Breast epithelium (tissue), 4 donors: ENCODE data around the gene GLB1L2. TPM values are rescaled to one million over a fixed set of nuclear protein-coding genes. Genes with fewer than 3 reads are reported as not detected.

Experiments
- DNase-seq, 2 donors: peaks; one replicate each; pipeline ENCODE4 v3.0.0-alpha.2; 2019; ENCODE audit warnings: low spot score in 2 of 2
- H3K27ac ChIP-seq, 2 donors: fragments of 200-600 bp; sonication (generic) in 1 of 2; one replicate each; pipeline ENCODE4 v1.5.1; 2016 to 2019; ENCODE audit warnings: mild to moderate bottlenecking in 1 of 2
- H3K27me3 ChIP-seq, 2 donors: fragments of 200-600 bp; sonication (generic) in 1 of 2; one replicate each; pipeline versions ENCODE4 v1.5.1 to v1.6.0; 2017 to 2019; ENCODE audit warnings: control low read depth in 1 of 2, mild to moderate bottlenecking in 1 of 2
- H3K36me3 ChIP-seq: fragments of 200-600 bp; one replicate; pipeline ENCODE4 v1.5.1; 2019
- H3K4me1 ChIP-seq, 2 donors: fragments of 200-600 bp; sonication (generic); one replicate each; pipeline ENCODE4 v1.5.1; 2016 to 2019; ENCODE audit warnings: control low read depth in 1 of 2
- H3K4me3 ChIP-seq, 3 donors: fragments of 200-600 bp; sonication (generic); 1 replicate in 2 of 3; 2 replicates in 1 of 3; pipeline ENCODE4 v1.5.1; 2016 to 2019; ENCODE audit warnings: mild to moderate bottlenecking in 3 of 3, moderate library complexity in 2 of 3
- H3K9me3 ChIP-seq, 2 donors: fragments of 200-600 bp; sonication (generic) in 1 of 2; one replicate each; pipeline ENCODE4 v1.5.1; 2016 to 2019; ENCODE audit warnings: control low read depth in 1 of 2
- POLR2A ChIP-seq: fragments of 450-650 bp; IDR thresholded peaks from one replicate; pipeline ENCODE4 v1.6.1; 2016; ENCODE audit warnings: antibody characterized with exemption, mild to moderate bottlenecking, moderate library complexity
- POLR2AphosphoS5 ChIP-seq, 3 donors: sonication (generic); formaldehyde crosslinking; IDR thresholded peaks; one replicate each; pipeline ENCODE4 v1.6.1; 2017; ENCODE audit warnings: antibody characterized with exemption in 3 of 3
- intact Hi-C: fragments of 100-400 bp; cut with DNase I; formaldehyde crosslinking; loops from one replicate; pipeline ENCODE4 v1.15.1; 2023; ENCODE audit warnings: low total_unique reads
- total RNA-seq, 3 donors: library from RNA; depleted of rRNA; stranded (reverse); fragments of >200 nt; gene quantifications; one replicate each; pipeline ENCODE4 v1.1.0, GENCODE V29; 2016
- TF ChIP-seq, protein P1 (sequence below), 3 donors: fragments of 450-650 bp; IDR thresholded peaks; one replicate each; pipeline ENCODE4 v1.5.1; 2016 to 2017; ENCODE audit warnings: antibody characterized with exemption in 3 of 3, mild to moderate bottlenecking in 3 of 3, moderate library complexity in 3 of 3

Gene GLB1L2
- total RNA-seq, 3 donors from 2014 or later, result 3.4 to 11.5 (median 6.6) TPM

- TF ChIP-seq POLR2AphosphoS5 (IDR thresholded peaks at IDR 0.05) (no peak), POLR2A (no peak)
- TF ChIP-seq, protein P1, sequence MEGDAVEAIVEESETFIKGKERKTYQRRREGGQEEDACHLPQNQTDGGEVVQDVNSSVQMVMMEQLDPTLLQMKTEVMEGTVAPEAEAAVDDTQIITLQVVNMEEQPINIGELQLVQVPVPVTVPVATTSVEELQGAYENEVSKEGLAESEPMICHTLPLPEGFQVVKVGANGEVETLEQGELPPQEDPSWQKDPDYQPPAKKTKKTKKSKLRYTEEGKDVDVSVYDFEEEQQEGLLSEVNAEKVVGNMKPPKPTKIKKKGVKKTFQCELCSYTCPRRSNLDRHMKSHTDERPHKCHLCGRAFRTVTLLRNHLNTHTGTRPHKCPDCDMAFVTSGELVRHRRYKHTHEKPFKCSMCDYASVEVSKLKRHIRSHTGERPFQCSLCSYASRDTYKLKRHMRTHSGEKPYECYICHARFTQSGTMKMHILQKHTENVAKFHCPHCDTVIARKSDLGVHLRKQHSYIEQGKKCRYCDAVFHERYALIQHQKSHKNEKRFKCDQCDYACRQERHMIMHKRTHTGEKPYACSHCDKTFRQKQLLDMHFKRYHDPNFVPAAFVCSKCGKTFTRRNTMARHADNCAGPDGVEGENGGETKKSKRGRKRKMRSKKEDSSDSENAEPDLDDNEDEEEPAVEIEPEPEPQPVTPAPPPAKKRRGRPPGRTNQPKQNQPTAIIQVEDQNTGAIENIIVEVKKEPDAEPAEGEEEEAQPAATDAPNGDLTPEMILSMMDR (IDR thresholded peaks at IDR 0.05), result no peak
- intact Hi-C loops, result no loop called here
- DNase-seq, result no peak
- no peaks in the 10 kb centered on the region for H3K36me3 ChIP-seq
- no peak overlapping the region for H3K4me3 ChIP-seq
- no peak overlapping the region for H3K27ac ChIP-seq
- no peaks in the 10 kb centered on the region for H3K9me3 ChIP-seq
- peaks cover 0 to 4% of the 10 kb centered on the region in 2 donors for H3K27me3 ChIP-seq
- H3K4me1 ChIP-seq, result no peaks in the 10 kb centered on the region
These were observed 59.9 kb downstream of the GLB1L2 start for GRCh38 chr11:134391656-134392055.

- intact Hi-C loops, result no loop called here
- Histone ChIP-seq H3K9me3 (no peaks in the 10 kb centered on the region), H3K27me3 (peaks cover 0 to 7% of the 10 kb centered on the region in 2 donors), H3K4me1 (no peaks in the 10 kb centered on the region), H3K36me3 (no peaks in the 10 kb centered on the region), H3K27ac (no peak overlapping the region), H3K4me3 (no peak overlapping the region)
- no peak for DNase-seq
- TF ChIP-seq POLR2A, result no peak
- TF ChIP-seq POLR2AphosphoS5 (IDR thresholded peaks at IDR 0.05), result no peak
- TF ChIP-seq, protein P1 (IDR thresholded peaks at IDR 0.05), result no peak
These were observed 61.3 kb downstream of the GLB1L2 start for GRCh38 chr11:134392953-134393615.

DNA sequence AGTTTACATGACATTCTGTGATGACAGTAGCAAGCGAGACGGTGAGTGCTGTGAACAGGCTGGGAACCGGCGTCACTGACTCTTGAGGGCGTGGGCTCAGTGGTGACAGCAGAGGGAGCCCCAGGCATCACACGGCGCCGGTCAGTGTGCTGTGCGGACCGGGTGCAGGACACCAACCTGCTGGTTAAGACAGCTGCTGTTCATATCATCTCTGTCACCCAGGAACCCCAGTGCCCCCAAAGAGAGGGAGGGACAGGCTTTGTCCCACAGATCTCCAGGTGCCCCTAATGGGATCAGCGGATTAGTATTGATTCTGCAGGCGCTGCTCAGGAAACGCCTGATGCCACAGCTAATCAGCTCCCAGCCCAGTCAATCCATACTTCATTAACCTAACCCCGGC, 61.9 kb downstream of the GLB1L2 start:
- H3K4me3 ChIP-seq, result no peak overlapping the region
- intact Hi-C loops, result no loop called here
- no peaks in the 10 kb centered on the region for H3K4me1 ChIP-seq
- peaks cover 0 to 7% of the 10 kb centered on the region in 2 donors for H3K27me3 ChIP-seq
- no peaks in the 10 kb centered on the region for H3K9me3 ChIP-seq
- TF ChIP-seq, protein P1 (IDR thresholded peaks at IDR 0.05), result no peak
- TF ChIP-seq POLR2A (no peak), POLR2AphosphoS5 (IDR thresholded peaks at IDR 0.05) (no peak)
- no peak overlapping the region for H3K27ac ChIP-seq
- DNase-seq, result no peak
- H3K36me3 ChIP-seq, result no peaks in the 10 kb centered on the region

DNA sequence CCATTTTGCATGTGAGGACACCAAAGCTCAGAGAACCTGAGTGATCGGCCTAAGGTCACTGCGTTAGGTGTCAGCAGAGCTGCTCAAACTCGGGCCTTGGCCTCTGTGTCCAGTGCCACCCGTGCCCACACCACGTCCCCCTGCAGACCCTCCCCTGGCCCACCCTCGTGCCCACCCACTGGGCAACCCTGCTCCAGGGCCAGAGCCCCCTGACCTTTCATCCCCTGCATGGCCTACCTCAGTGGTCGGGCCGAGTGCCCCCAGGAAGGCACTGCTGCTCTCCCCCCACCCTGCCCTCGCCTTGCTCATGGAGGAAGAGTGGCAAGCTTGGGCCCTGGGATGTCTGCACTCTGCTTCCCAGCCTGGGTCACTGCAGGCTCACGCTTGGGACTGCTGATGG, 62.5 kb downstream of the GLB1L2 start:
- TF ChIP-seq POLR2AphosphoS5 (IDR thresholded peaks at IDR 0.05) (no peak), POLR2A (no peak)
- TF ChIP-seq, protein P1 (IDR thresholded peaks at IDR 0.05), result no peak
- H3K36me3 ChIP-seq, result no peaks in the 10 kb centered on the region
- no peaks in the 10 kb centered on the region for H3K4me1 ChIP-seq
- no peak overlapping the region for H3K4me3 ChIP-seq
- no peak overlapping the region for H3K27ac ChIP-seq
- no peaks in the 10 kb centered on the region for H3K9me3 ChIP-seq
- DNase-seq, result no peak
- intact Hi-C loops, result no loop called here
- peaks cover 0 to 12% of the 10 kb centered on the region in 2 donors for H3K27me3 ChIP-seq

- H3K4me3 ChIP-seq, result no peak overlapping the region
- intact Hi-C loops, result no loop called here
- TF ChIP-seq, protein P1 (IDR thresholded peaks at IDR 0.05), result no peak
- TF ChIP-seq POLR2AphosphoS5 (IDR thresholded peaks at IDR 0.05) (no peak), POLR2A (no peak)
- no peak for DNase-seq
- H3K4me1 ChIP-seq, result no peaks in the 10 kb centered on the region
- no peaks in the 10 kb centered on the region for H3K36me3 ChIP-seq
- peaks cover 0 to 18% of the 10 kb centered on the region in 2 donors for H3K27me3 ChIP-seq
- H3K9me3 ChIP-seq, result no peaks in the 10 kb centered on the region
- no peak overlapping the region for H3K27ac ChIP-seq
These were observed 63.2 kb downstream of the GLB1L2 start for GRCh38 chr11:134395002-134395401.
